Renal cortical epithelial cell (primary cell): ENCODE results near the gene CAMSAP3. TPM values are rescaled to one million over a fixed set of nuclear protein-coding genes. Genes with fewer than 3 reads are reported as not detected.
A peak's percentile ranks its signal among the peaks of the same experiment; 100 is the strongest.

ENCODE experiments used
- DNase-seq: peaks from one replicate; pipeline ENCODE4 v3.0.0-alpha.2; 2011; ENCODE audit warnings: low read depth
- total RNA-seq: library from RNA; depleted of rRNA; stranded (reverse); fragments of >200 nt; gene quantifications from 2 replicates; pipeline ENCODE4 v1.2.3, GENCODE V29; 2014

Gene CAMSAP3, protein sequence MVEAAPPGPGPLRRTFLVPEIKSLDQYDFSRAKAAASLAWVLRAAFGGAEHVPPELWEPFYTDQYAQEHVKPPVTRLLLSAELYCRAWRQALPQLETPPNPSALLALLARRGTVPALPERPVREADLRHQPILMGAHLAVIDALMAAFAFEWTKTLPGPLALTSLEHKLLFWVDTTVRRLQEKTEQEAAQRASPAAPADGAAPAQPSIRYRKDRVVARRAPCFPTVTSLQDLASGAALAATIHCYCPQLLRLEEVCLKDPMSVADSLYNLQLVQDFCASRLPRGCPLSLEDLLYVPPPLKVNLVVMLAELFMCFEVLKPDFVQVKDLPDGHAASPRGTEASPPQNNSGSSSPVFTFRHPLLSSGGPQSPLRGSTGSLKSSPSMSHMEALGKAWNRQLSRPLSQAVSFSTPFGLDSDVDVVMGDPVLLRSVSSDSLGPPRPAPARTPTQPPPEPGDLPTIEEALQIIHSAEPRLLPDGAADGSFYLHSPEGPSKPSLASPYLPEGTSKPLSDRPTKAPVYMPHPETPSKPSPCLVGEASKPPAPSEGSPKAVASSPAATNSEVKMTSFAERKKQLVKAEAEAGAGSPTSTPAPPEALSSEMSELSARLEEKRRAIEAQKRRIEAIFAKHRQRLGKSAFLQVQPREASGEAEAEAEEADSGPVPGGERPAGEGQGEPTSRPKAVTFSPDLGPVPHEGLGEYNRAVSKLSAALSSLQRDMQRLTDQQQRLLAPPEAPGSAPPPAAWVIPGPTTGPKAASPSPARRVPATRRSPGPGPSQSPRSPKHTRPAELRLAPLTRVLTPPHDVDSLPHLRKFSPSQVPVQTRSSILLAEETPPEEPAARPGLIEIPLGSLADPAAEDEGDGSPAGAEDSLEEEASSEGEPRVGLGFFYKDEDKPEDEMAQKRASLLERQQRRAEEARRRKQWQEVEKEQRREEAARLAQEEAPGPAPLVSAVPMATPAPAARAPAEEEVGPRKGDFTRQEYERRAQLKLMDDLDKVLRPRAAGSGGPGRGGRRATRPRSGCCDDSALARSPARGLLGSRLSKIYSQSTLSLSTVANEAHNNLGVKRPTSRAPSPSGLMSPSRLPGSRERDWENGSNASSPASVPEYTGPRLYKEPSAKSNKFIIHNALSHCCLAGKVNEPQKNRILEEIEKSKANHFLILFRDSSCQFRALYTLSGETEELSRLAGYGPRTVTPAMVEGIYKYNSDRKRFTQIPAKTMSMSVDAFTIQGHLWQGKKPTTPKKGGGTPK
- 1.9 and 3.8 TPM in 2 replicates for total RNA-seq

DNA sequence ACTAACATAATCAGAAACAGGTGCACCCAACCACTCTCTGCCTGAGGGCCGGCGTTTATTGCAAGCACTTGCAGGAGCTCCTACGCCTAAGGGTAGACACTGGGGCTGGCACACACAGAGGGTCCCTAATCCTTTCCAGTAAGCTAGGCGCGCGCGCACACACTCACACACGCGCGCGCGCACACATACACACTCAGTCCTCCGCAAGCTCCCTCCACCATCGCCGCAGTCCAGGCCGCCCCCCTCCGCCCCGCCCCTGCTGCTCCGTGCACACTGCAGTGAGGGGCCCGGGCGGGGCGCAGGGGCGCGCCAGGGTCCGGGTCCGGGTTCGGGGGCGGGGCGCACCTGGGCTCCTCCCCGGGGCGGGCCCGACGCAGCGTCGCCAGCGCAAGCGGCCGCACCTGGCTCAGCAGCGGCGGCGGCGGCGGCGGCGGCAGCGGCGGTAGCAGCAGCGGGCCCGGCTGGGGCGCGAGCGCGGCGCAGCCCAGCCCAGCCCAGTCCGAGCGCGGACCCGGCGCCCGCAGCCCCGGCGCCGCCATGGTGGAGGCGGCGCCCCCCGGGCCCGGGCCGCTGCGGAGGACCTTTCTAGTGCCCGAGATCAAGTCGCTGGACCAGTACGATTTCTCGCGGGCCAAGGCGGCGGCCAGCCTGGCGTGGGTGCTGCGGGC is at the start of gene CAMSAP3:
Gene CAMSAP3 (plus strand): TSS at position 398 of the 668 bp plus-strand sequence. CDS start 140 bp downstream, at position 538.
- no peak for DNase-seq

DNA sequence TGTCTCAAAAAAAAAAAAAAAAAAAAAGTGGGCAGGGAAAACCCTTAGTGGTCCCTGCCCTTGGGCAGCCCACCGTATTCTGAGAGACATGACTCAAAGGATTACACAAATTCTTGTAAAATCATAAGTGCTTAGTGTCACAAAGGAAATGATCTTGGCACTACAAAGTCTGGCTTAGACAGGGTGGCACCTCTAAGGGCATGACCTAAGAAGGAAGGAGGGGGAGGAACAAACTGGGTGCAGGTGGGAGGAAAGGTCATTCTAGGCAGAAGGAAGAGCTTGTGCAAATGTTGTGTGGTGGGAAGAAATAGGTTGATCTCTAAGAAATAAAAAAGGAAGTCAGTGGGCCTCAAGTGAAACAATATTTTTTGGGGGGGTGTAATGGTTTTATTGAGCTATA is 49.8 kb upstream of the CAMSAP3 start:
- DNase-seq = no peak

DNA sequence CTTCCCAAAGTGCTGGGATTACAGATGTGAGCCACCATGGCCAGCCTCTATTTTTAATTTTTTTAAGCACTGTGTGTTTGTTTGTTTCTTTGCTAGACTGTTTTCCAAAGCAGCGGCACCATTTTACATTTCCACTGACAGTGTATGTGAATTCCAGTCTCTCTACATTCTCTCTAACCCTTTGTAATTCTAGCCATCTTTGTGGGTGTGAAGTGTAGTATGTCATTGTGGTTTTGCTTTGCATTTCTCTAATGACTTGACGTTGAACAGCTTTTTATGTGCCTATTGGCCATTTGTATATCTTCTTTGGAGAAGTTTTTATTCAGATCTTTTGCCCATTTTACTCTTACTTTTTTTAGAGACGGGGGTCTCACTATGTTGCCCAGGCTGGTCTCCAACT is 48.5 kb upstream of the CAMSAP3 start:
- no peak for DNase-seq

DNA sequence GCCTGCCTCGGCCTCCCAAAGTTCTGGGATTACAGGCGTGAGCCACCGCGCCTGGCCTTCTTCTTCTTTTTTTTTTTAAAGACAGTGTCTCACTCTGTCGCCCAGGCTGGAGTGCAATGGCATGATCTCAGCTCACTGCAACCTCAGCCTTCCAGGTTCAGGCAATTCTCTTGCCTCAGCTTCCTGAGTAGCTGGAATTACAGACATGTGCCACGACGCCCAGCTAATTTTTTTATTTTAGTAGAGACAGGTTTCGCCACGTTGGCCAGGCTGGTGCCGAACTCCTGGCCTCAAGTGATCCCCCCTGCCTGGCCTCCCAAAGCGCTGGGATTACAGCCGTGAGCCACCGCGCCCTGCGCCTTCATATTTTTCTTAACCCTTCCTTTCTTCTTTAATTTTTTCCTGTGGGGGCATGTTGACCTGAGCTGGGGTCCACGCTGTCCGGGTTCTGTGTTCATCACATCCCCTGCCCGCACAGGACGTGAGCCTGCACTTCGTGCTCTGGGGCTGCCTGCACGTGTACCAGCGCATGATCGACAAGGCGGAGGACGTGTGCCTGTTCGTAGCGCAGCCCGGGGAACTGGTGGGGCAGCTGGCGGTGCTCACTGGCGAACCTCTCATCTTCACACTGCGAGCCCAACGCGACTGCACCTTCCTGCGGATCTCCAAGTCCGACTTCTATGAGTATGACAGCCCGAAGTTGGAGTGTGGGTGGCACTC is 46.1 kb upstream of the CAMSAP3 start:
- DNase-seq = no peak

DNA sequence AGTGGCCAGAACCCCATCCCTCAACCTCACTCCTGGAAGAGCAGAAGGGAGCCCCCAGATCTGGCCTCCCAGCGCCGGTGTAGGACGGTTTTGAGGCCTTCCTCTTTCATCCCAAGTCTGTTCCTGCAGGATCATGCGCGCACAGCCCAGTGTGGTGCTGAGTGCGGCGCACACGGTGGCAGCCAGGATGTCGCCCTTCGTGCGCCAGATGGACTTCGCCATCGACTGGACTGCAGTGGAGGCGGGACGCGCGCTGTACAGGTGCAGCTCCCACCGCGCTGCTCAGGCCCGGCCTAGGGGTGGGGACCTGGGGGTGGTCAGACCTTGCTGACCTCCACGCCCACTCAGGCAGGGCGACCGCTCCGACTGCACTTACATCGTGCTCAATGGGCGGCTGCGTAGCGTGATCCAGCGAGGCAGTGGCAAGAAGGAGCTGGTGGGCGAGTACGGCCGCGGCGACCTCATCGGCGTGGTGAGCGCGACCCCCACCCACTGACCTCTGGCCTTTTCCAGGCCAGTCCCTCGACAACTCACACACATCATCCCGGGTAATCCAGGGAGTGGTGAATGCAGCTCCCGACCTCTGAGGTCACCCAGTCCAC is 45.4 kb upstream of the CAMSAP3 start:
- DNase-seq = no peak

DNA sequence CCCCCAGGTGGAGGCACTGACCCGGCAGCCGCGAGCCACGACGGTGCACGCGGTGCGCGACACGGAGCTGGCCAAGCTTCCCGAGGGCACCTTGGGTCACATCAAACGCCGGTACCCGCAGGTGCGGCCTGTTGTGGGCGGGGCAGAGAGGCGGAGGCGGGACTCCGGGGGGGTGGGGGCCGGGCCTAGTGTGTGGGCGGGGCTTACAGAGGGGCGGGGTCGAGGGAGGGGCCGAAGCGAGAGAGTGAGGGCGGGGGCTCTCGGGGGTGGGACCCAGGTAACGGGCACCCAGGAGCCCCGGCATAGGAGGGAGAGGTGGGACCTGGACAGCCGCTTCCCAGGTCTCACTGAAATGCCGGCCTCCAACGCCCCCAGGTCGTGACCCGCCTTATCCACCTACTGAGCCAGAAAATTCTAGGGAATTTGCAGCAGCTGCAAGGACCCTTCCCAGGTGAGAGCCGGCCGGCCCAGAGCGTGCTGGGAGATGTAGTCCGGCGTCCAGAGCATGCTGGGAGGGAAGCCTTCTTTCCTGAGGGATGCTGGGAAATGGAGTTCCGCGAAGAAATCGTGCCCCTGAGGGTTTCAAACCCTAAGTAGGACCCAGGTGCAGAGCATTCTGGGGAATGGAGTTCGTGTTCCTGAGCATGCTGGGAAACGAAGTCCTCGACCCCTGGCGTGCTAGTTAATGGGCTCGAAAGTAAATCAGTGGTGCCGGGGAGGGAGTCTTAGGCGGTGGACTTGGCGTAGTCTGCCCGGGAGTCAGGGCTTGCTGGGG is 44.5 kb upstream of the CAMSAP3 start:
- peak; percentile 82 for DNase-seq

DNA sequence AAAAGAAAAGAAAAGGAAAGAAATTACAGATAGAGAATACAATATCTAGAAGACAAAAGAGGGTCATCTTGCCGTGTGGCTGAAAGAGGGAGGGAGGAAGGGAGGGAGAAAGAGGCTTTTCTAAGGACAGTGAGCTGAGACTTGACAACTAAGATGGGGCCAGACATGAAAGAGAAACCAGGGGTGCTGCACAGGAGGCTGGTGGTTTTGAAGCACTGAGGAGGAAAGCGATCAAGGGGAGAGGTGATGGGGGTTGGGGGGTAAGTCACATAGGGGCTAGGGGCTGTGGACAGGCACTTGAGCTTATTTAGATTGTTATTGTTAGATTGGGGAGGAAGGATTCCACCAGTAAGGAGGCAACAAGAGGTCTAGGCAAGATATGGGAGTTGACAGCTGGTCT is 42.9 kb upstream of the CAMSAP3 start:
- DNase-seq = no peak

DNA sequence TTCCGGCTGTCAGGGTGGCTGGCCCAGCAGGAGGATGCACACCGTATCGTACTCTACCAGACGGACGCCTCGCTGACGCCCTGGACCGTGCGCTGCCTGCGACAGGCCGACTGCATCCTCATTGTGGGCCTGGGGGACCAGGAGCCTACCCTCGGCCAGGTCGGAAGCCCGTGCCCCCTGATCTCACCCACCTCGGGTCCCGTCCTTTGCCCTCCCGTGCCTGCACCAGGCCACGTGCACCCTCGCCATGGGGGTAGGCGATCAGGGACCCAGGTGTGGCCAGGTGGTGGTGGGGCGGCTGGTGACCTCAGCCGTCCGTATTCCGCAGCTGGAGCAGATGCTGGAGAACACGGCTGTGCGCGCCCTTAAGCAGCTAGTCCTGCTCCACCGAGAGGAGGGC is 41.1 kb upstream of the CAMSAP3 start:
- DNase-seq = no peak

DNA sequence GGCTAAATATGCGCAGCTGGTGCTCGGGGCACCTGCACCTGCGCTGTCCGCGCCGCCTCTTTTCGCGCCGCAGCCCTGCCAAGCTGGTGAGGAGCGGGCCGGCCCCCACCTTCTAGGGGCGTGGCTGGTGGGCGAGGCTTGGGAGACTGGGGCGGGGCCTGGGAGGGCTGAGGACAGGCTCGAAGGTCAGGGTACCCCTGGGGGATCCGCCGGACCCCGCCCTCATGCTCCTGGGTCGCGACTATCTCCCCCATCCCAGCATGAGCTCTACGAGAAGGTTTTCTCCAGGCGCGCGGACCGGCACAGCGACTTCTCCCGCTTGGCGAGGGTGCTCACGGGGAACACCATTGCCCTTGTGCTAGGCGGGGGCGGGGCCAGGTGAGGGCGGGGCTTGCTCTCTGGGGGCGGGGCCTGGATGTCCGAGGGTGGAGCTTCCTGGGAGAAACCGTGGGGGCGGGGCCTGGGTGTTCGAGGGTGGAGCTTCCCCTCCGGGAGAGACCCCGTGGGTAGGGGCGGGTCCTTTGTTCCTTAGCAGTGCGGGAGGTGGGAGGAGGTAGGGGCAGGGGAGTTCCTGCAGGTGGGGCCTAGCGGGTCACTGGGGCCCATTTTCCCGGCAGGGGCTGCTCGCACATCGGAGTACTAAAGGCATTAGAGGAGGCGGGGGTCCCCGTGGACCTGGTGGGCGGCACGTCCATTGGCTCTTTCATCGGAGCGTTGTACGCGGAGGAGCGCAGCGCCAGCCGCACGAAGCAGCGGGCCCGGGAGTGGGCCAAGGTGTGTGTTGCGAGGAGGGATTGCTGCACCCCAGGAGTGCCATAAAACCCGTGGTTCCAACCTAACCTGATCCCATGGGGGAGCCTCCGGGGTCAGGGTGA is 40.4 kb upstream of the CAMSAP3 start:
- DNase-seq = no peak

DNA sequence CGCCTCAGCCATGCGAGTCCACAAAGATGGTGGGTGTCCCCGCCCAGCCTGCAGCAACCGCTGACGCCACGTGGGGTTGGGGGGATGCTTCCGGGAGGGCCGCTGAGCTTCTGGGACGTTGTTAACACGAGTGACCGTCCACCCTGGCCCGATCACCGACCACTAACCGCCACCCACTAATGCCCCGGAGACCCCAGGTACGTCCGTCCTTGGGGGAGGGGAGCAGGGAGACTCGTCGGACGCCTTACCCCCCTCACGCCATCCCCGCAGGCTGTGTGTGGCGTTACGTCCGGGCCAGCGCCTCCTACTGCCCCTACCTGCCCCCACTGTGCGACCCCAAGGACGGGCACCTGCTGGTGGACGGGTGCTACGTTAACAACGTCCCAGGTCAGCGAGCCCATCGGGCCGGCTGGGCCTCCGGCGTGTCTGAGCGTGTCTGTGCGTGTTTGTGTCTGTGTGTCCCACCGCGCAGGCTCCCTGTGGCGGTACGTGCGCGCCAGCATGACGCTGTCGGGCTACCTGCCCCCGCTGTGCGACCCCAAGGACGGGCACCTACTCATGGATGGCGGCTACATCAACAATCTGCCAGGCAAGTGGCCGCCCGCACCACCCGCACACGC is 38.9 kb upstream of the CAMSAP3 start:
- no peak for DNase-seq

DNA sequence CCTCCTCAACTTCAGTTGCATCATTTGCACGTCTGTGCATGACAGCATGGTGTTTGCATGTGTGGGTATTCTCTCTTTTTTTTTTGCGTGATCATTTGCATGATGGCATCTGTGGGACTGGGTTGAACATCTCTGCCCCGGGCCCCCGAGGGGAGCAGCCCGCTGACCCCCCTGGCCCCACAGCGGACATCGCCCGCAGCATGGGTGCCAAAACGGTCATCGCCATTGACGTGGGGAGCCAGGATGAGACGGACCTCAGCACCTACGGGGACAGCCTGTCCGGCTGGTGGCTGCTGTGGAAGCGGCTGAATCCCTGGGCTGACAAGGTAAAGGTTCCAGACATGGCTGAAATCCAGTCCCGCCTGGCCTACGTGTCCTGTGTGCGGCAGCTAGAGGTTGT is 37.0 kb upstream of the CAMSAP3 start:
- DNase-seq = no peak

DNA sequence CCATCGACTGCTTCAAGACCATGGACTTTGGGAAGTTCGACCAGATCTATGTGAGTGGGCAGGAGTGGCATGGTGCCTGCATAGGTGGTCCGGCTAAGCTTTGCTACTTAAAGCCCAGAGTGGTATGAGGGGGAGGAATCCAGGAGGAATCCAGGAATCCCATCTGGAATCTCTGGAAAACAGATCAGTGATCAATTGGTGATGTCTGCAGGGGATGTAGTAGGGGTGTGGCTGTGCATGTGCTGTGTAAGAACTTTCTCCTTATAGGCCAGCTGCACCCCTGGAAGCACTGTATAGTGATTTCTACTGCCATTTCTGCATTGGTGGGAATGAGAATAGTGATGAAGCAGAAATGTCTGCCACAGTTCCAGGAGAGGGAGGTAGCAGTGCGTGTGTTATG is 36.6 kb upstream of the CAMSAP3 start:
- DNase-seq = no peak

DNA sequence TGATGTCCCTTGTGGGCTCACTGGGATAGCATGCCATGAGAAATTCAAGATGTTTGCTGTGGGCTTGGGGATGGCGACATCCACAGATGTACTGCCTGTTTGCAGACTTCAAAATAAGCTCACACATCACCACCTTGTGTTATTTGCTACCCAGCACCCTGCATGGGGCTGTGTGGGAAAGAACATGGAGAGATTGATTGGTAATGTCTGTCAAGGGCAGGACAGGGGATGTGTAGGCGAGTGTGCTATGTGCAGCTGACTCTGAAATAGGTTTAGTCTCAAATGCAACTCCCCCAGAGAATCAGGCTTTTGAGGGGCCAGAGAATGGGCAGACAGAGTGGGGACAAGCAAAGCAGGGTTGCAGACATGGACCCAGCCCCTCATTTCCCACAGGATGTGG is 35.4 kb upstream of the CAMSAP3 start:
- no peak for DNase-seq

DNA sequence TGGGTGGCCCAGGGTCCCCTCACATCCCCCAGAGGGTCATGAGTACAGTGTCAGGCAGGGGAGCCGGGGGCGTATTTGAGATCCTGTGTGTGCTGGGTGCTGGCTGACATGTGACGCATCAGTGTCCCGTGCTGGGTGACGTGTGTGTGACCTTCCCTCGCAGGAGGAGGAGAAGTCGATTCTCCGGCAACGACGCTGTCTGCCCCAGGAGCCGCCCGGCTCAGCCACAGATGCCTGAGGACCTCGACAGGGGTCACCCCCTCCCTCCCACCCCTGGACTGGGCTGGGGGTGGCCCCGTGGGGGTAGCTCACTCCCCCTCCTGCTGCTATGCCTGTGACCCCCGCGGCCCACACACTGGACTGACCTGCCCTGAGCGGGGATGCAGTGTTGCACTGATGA is 34.3 kb upstream of the CAMSAP3 start:
- DNase-seq = no peak

DNA sequence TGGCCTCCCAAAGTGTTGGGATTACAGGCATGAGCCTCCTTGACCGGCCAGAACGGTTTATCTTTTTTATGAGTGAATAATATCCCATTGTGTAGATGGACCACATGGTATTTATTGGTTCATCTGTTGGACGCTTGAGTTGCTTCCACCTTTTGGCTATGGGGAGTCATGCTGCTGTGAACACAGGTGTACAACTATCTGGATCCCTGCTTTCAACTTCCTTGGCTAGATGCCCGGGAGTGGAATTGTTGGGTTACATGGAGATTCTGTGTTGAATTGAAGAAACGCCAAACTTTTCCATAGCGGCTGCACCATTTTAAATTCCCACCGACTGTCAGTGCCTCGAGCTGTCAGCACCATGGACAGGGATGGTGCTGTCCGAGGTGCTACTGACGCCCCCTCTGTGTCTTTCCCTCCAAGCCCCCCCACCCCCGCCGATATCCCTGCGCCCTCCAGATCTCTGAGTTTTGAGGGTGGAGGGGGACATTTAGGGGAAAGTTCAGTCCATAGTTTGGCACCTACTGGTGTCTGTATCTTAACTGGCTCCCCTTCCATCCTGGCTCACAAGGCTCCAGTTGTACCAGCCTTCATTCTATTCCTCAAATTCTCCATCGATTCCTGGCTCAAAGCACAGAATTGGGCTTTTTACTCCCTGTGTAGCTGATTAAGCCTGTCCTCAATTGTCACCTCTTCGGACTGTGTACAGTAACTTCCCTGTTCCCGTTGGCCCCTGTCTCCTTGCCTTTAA is 32.8 kb upstream of the CAMSAP3 start:
- no peak for DNase-seq

DNA sequence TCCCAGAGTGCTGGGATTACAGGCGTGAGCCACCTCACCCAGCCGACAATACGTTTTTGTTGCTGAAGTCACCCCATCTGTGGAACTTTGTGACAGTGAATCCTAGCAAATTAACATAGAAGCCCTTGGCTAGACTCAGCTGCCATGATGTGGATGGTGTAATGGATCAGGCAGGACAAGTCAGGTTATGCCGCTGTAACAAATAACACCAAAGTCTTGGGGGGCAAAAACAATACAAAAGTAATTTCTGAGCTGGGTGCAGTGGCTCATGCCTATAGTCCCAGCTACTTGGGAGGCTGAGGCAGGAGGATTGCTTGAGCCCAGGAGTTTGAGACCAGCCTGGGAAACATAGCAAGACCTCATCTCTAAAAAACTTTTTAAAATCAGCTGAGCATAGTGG is 30.8 kb upstream of the CAMSAP3 start:
- no peak for DNase-seq

DNA sequence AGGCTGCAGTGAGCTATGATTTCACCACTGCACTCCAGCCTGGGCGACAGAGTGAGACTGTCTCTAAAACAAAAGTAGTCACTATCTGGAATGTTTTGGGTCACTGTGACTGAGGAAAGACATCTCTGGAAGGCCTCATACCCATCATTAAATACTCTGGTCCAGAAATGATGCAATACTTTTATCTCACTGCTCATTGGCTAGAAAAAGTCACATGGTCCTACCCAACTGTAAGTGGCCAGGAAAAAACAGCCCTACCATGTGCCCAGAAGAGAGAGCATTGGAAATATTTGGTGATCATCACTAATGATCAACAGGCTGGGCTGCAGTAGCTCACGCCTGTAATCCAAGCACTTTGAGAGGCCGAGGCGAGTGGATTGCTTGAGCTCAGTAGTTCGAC is 30.3 kb upstream of the CAMSAP3 start:
- DNase-seq = no peak

DNA sequence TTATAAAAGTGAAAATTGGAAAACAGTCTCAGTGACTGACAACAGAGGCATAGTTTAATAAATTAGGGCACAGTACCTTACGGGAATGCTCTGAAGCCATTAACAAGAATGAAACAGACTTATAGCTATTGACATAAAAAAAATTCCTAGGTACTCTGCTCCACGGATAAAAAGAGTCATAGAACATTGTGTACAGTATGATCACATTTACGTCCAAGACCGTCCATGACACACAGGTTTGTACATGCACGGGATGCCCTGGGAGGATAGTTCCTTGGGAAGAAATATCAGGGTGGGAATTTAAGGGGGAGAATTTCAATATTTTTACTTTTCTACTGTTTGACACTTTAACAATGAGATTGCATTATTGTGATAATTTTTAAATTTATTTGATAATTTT is 24.9 kb upstream of the CAMSAP3 start:
- no peak for DNase-seq
